SH-SY5Y (cell line): ENCODE data around the gene SETD4.

ENCODE experiments used
- GATA2 ChIP-seq: IDR thresholded peaks from 2 replicates; pipeline ENCODE4 v1.6.1; 2011; ENCODE audit warnings: mild to moderate bottlenecking, low read depth, low read length
- GATA3 ChIP-seq: IDR thresholded peaks from 2 replicates; pipeline ENCODE4 v1.6.1; 2011; ENCODE audit warnings: low read depth, mild to moderate bottlenecking, low read length, moderate library complexity

DNA sequence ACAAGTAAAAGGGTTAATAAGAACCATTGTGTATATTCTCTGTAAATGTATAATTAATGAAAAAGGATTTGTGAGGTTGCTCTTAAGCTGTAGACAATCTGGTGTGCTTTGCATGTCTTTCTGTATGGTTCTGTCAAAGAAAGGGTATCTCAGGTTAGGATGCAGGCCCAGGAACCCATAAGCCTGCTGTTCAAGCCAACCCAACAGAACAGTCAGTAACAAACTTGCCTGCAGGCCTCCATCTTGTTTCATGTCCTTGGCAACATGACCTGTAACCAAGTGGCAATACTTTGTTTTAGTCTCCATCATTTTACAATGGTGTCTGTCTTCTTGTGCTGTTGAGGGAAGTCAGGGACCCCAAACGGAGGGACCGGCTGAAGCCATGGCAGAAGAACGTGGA, 38.7 kb upstream of the SETD4 start:
- TF ChIP-seq GATA2: no peak
- TF ChIP-seq GATA3: no peak
